HG03025 (cell line): ENCODE data around the gene NUP93.
"Not testable (repeated sequence)": the region's sequence is repeated elsewhere in the genome, so short reads cannot be mapped to it uniquely, and the experiment has no call there.

Experiments
- ATAC-seq: cut with Tn5 transposase; IDR thresholded peaks from one replicate; pipeline ENCODE4 v1.9.1; 2021; ENCODE audit warnings: mild to moderate bottlenecking, moderate library complexity; ENCODE audit not compliant: unreplicated experiment, low FRiP score

Gene NUP93

GRCh38 chr16:56862776-56863175, 132.8 kb downstream of the NUP93 start:
- no peak for ATAC-seq

- no peak for ATAC-seq
Observed at GRCh38 chr16:56864960-56865359, 135.0 kb downstream of the NUP93 start, which contains the start of gene SLC12A3. TSS of gene SLC12A3 (plus strand) at chr16:56865207. CDS start at chr16:56865236, 29 bp downstream.

GRCh38 chr16:56865394-56866062, 135.6 kb downstream of the NUP93 start:
- no peak for ATAC-seq

DNA sequence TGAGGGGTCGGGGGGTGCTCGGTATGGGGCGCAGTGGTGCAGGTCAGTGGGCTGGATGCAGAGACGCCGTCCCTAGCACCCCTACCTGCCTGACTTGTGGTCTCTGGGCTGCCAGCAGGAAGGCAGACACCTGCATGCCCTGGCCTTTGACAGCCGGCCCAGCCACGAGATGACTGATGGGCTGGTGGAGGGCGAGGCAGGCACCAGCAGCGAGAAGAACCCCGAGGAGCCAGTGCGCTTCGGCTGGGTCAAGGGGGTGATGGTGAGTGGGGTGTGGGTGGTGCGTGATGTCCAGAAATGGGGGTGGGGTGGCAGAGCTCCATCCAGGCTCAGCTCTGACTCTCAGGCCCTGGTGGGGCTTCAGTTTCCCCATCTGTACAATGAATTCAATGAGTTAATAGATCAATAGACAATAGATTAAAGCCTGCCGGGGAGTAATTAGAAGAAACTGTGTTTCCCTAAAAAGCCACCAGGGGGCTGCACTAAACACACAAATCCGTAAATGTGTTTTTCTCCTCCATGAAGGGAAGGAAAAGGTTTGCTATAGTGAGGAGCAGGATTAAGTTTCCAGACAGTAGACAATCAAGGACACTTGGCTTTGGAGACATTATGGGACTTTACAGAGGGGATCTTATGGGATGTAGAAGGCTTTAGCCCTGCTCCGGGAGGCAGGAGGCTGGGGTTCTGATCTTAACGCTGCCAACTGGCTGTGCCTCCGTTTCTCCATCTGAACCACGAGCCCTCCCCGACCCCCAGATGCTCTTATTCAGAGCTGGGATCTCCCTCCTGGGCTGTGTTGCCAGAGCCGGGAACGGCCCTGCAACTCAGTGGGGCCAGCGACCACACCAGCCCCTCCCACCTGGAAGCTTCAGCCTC, 137.3 kb downstream of the NUP93 start:
- ATAC-seq, result no peak

DNA sequence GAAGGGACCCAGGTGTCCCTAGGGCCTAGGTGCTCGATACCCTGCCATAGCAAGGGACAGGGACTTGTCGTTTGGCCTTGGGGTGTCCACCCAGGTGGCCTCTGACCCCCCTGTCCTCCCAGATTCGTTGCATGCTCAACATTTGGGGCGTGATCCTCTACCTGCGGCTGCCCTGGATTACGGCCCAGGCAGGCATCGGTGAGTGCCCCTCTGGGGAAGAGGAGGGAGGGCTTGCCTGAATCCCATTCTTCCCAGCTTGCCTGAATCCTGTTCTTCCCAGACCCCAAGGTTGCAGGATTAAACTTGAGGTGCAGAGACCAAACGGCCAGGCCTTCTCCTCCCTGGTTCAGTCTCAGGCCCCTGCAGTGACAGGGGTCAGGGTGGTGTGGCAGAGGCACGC, 138.2 kb downstream of the NUP93 start:
- no peak for ATAC-seq

- ATAC-seq, result not testable (repeated sequence)
Observed at GRCh38 chr16:56868766-56869165, 138.8 kb downstream of the NUP93 start.

DNA sequence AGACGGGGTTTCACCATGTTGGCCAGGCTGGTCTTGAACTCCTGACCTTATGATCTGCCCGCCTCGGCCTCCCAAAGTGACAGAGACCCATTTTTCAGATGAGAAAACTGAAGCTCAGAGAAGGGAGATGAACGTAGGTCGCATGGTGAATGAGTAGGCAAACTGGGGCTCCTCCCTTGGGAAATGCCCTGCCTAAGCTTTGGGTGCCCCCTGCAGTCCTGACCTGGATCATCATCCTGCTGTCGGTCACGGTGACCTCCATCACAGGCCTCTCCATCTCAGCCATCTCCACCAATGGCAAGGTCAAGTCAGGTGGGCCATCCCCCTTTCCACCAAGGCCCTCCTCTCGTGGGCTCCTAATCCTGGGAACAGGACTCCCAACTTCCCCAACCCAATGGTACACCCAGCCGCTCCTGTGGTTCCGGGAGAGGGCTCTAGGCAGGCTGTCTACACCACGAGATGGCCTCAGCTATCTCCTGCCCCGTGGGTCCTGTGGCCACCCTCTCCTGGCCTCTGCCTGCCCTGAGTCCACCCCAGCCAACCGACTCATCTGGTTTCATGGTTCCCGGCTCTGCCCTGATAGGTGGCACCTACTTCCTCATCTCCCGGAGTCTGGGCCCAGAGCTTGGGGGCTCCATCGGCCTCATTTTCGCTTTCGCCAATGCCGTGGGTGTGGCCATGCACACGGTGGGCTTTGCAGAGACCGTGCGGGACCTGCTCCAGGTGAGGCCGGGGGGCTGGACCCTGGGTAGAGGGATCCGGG, 139.8 kb downstream of the NUP93 start:
- ATAC-seq, result no peak

DNA sequence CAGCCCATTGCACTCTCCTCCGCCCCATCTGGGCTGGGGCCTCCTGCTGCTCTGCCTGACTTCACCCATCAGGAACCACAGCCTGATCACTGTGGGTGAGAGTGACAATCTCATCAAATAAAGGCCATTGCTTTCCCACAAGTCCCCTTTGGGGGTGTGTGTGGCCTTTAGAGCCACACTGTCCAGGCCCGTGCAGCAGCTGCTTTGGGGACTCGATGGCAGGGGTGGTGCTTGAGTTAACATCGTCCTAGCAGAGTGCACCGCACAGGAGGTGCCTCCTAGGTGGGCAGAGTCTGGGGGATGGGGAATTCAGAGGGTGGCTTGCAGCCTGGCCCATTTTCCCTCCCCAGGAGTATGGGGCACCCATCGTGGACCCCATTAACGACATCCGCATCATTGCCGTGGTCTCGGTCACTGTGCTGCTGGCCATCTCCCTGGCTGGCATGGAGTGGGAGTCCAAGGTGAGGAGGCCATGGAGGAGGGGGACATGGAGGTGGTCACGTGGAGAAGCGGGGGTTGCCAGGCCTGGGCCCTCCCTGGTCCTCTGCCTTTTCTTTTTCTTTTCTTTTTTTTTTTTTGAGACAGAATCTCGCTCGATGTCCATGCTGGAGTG, 140.5 kb downstream of the NUP93 start:
- no peak for ATAC-seq

DNA sequence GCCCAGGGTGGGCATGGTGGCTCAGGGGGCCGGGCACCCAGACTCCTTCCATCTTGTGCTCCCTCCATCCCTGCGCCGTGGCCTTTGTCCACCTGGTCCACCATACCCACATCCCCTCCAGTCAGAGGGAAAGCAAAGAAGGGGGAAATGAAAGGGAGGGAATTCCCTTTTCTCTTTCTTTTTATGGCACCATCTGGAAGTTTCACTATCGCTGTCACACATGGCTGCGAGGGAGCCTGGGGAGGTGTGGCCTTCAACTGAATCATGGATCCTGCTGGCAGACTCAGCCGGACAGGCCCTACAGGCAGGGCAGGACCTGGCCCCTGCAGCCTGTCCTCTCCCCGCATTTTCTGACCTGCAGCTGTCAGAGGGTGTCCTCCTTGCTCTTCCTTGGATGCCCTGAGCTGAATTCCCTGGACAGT, 141.3 kb downstream of the NUP93 start:
- ATAC-seq, result no peak

- no peak for ATAC-seq
Observed at GRCh38 chr16:56872863-56873391, 143.0 kb downstream of the NUP93 start.

DNA sequence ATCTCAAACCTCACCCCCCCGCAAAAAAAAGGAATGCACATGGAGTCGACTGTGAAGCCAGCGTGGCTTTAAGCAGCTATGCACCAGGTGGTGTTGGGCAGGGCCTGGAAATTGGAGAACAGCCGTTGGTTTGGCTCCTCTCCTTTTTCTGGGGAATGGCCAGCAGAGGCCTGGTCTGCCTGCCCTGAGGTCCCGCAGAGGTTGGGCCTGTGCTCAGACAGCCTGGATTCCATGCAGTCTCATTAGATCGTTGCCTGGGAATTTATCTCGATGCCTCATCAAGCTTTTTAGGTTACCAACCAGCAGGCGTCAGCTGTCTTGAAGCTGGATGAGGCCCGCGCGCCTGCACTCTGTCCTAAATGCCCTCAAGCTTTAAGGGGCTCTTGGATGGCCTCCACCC, 144.9 kb downstream of the NUP93 start:
- ATAC-seq, result no peak

- no peak for ATAC-seq
Observed at GRCh38 chr16:56876048-56876447, 146.1 kb downstream of the NUP93 start.

- ATAC-seq, result no peak
Observed at GRCh38 chr16:56877486-56878182, 147.7 kb downstream of the NUP93 start.

DNA sequence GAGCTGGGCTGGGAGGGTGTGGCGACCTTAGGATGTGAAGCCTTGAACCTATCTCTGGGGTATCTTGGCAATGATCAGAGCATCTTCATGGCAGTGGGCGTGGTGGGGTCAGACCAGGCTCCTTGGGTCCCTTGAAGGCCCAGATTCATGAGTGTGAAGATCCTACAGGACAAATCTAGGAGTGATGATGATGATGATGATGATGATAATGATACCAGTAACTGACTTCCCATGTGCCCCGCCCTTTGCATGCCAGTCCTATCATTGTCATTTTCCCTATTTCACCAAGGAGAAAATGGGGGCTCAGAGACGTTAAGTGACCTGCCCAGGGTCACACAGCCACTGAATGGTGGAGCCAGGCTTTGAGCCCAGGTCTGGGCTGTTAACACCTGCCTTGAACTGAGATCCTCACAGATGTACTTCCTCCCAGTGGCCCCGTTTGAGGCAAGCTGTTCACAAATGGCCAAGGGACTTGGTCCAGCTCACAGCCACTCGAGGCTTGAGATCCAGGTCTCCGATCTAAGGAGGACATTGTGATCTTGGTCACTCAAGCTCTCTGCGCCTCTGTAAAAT, 148.4 kb downstream of the NUP93 start:
- no peak for ATAC-seq

- ATAC-seq, result no peak
Observed at GRCh38 chr16:56879276-56879675, 149.3 kb downstream of the NUP93 start.

- no peak for ATAC-seq
Observed at GRCh38 chr16:56880176-56880575, 150.2 kb downstream of the NUP93 start.

GRCh38 chr16:56880685-56881084, 150.8 kb downstream of the NUP93 start:
- no peak for ATAC-seq

- no peak for ATAC-seq
Observed at GRCh38 chr16:56882077-56882800, 152.3 kb downstream of the NUP93 start.

- ATAC-seq, result no peak
Observed at GRCh38 chr16:56883586-56883985, 153.7 kb downstream of the NUP93 start.
